ENCODE data around the gene AVPR2. TPM values are rescaled to one million over a fixed set of nuclear protein-coding genes. Genes with fewer than 3 reads are reported as not detected.

AVPR2 gene
- total RNA-seq, 1 experiment from 2014 or later, result 10.6 TPM

- Histone ChIP-seq H3K9me3 (ENCODE audit: control insufficient read depth, insufficient read depth, low read depth, low read length) (no peaks in the 10 kb centered on the region), H3K27ac (ENCODE audit: low read length) (no peak overlapping the region), H3K27me3 (ENCODE audit: control insufficient read depth, insufficient read depth, low read length) (no peaks in the 10 kb centered on the region), H3K4me1 (ENCODE audit: control insufficient read depth, insufficient read depth, low read length) (no peaks in the 10 kb centered on the region), H3K4me3 (ENCODE audit: low read depth in 2 of 2, low read length in 2 of 2) (no peak overlapping the region), H3K36me3 (ENCODE audit: control insufficient read depth, insufficient read depth, low read length) (no peaks in the 10 kb centered on the region)
- TF ChIP-seq SIN3A (IDR thresholded peaks at IDR 0.05; ENCODE audit: borderline replicate concordance, insufficient read depth, low read depth, low read length) (no peak), REST (IDR thresholded peaks at IDR 0.05; ENCODE audit: insufficient read depth in 1 of 2, low read depth in 2 of 2, low read length in 1 of 2) (no peak), TCF7L2 (IDR thresholded peaks at IDR 0.05; ENCODE audit: low read depth, low read length) (no peak), POLR2AphosphoS5 (IDR thresholded peaks at IDR 0.05; ENCODE audit: low read depth, low read length) (no peak)
- TF ChIP-seq, protein P1, sequence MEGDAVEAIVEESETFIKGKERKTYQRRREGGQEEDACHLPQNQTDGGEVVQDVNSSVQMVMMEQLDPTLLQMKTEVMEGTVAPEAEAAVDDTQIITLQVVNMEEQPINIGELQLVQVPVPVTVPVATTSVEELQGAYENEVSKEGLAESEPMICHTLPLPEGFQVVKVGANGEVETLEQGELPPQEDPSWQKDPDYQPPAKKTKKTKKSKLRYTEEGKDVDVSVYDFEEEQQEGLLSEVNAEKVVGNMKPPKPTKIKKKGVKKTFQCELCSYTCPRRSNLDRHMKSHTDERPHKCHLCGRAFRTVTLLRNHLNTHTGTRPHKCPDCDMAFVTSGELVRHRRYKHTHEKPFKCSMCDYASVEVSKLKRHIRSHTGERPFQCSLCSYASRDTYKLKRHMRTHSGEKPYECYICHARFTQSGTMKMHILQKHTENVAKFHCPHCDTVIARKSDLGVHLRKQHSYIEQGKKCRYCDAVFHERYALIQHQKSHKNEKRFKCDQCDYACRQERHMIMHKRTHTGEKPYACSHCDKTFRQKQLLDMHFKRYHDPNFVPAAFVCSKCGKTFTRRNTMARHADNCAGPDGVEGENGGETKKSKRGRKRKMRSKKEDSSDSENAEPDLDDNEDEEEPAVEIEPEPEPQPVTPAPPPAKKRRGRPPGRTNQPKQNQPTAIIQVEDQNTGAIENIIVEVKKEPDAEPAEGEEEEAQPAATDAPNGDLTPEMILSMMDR (IDR thresholded peaks at IDR 0.05), result no peak
- BruUV-seq (replicated peaks), result TSS peak; percentile 41
- ATAC-seq, result no peak
- in situ Hi-C loops (cut with HindIII; ENCODE audit: low pct_unique_long_range_greater_than_20kb, low sequenced_read_pairs), result no loop called here
- DNase-seq (ENCODE audit: low read depth, low spot score), result no peak
- POLR2A ChIA-PET, result no interaction called here
- intact Hi-C loops (cut with micrococcal nuclease; ENCODE audit: unreplicated experiment), result no loop called here
- CTCF ChIA-PET, result no interaction called here
These were observed 39.7 kb upstream of the AVPR2 start for GRCh38 chrX:153864561-153865320.

DNA sequence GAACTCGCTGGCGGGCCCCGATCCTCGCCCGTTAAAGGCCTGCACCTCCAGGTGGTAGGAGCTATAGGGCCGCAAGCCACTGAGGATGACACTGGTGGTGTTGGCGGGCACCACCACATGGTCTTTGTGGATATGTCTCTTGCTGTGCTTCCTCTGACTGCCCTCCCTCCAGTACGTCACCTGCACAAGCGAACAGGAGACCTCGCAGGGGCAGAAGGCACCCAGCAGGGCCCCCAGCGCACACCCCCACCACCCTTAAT lies 39.2 kb upstream of the AVPR2 start:
- no TSS peak for BruUV-seq (replicated peaks)
- Histone ChIP-seq H3K27me3 (ENCODE audit: control insufficient read depth, insufficient read depth, low read length) (no peaks in the 10 kb centered on the region), H3K36me3 (ENCODE audit: control insufficient read depth, insufficient read depth, low read length) (no peaks in the 10 kb centered on the region), H3K9me3 (ENCODE audit: control insufficient read depth, insufficient read depth, low read depth, low read length) (no peaks in the 10 kb centered on the region), H3K27ac (ENCODE audit: low read length) (no peak overlapping the region), H3K4me3 (ENCODE audit: low read depth in 2 of 2, low read length in 2 of 2) (no peak overlapping the region), H3K4me1 (ENCODE audit: control insufficient read depth, insufficient read depth, low read length) (no peaks in the 10 kb centered on the region)
- DNase-seq (ENCODE audit: low read depth, low spot score), result no peak
- ChIA-PET CTCF (no interaction called here), POLR2A (no interaction called here)
- TF ChIP-seq, protein P1 (IDR thresholded peaks at IDR 0.05), result no peak
- TF ChIP-seq SIN3A (IDR thresholded peaks at IDR 0.05; ENCODE audit: borderline replicate concordance, insufficient read depth, low read depth, low read length) (no peak), REST (IDR thresholded peaks at IDR 0.05; ENCODE audit: insufficient read depth in 1 of 2, low read depth in 2 of 2, low read length in 1 of 2) (no peak), TCF7L2 (IDR thresholded peaks at IDR 0.05; ENCODE audit: low read depth, low read length) (no peak), POLR2AphosphoS5 (IDR thresholded peaks at IDR 0.05; ENCODE audit: low read depth, low read length) (no peak)
- intact Hi-C loops (cut with micrococcal nuclease; ENCODE audit: unreplicated experiment), result no loop called here
- in situ Hi-C loops (cut with HindIII; ENCODE audit: low pct_unique_long_range_greater_than_20kb, low sequenced_read_pairs), result no loop called here
- ATAC-seq, result no peak
